Measurements from ENCODE around the gene NUP153.

Gene NUP153

DNA sequence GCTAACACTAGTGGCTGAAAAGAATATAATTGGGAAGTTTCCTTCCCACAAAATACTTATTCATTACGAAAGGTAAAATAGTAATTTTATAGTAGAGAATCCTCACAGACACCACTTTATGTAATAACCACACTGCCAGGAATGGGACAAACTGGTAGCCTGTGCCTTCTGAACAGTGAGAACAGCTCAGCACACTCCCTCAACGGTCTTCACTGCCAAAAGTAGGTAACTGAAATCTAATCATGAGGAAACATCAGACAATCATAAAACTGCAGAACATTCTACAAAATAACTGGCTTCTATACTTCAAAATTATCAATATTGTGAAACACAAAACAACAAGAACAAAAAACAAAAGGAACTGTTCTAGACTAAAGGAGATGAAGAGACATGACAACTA lies 44.1 kb downstream of the NUP153 start:
- Mint-ChIP-seq H3K4me3 (no peak overlapping the region), H3K27me3 (ENCODE audit: low read depth) (no peaks in the 10 kb centered on the region), H3K9me3 (no peaks in the 10 kb centered on the region), H3K4me1 (peaks cover 5% of the 10 kb centered on the region), H3K36me3 (ENCODE audit: low read depth) (peaks cover 71% of the 10 kb centered on the region), H3K27ac (no peak overlapping the region)
- no peak for TF ChIP-seq CTCF (IDR thresholded peaks at IDR 0.05; ENCODE audit: unreplicated experiment in 3 of 3)

DNA sequence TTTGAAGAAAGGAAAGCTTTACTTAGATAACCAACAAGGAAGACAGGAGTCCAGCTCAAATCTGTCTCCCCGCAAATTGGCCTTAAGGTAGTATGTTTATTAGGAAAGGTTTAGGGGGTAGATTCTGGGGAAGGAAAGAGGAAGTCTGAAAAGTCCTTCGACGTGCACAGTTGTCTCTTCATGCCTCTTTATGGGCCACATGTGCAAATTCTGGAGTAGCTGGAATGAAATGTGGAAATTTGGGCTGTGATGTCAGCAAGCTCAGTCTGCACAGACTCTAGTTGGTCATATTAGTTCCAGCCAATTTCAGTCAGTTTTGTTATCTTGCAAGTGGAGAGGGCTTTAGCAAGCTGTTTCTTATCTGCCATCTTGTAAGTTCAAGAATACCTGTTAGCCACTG lies 50.1 kb downstream of the NUP153 start:
- TF ChIP-seq CTCF (IDR thresholded peaks at IDR 0.05; ENCODE audit: unreplicated experiment in 3 of 3) = no peak
- Mint-ChIP-seq H3K27me3 (ENCODE audit: low read depth) (no peaks in the 10 kb centered on the region), H3K36me3 (ENCODE audit: low read depth) (peaks cover 79% of the 10 kb centered on the region), H3K27ac (no peak overlapping the region), H3K9me3 (no peaks in the 10 kb centered on the region), H3K4me1 (no peaks in the 10 kb centered on the region), H3K4me3 (no peak overlapping the region)

- peaks cover 74% of the 10 kb centered on the region for H3K36me3 Mint-ChIP-seq (ENCODE audit: low read depth)
- H3K27ac Mint-ChIP-seq = no peak overlapping the region
- no peaks in the 10 kb centered on the region for H3K9me3 Mint-ChIP-seq
- no peaks in the 10 kb centered on the region for H3K27me3 Mint-ChIP-seq (ENCODE audit: low read depth)
- no peaks in the 10 kb centered on the region for H3K4me1 Mint-ChIP-seq
- H3K4me3 Mint-ChIP-seq = no peak overlapping the region
- no peak for TF ChIP-seq CTCF (IDR thresholded peaks at IDR 0.05; ENCODE audit: unreplicated experiment in 3 of 3)
Observed at GRCh38 chr6:17656092-17656491, 50.6 kb downstream of the NUP153 start.

- no peak for TF ChIP-seq CTCF (IDR thresholded peaks at IDR 0.05; ENCODE audit: unreplicated experiment in 3 of 3)
- no peak overlapping the region for H3K4me3 Mint-ChIP-seq
- H3K36me3 Mint-ChIP-seq (ENCODE audit: low read depth) = peaks cover 74% of the 10 kb centered on the region
- no peaks in the 10 kb centered on the region for H3K9me3 Mint-ChIP-seq
- H3K27me3 Mint-ChIP-seq (ENCODE audit: low read depth) = no peaks in the 10 kb centered on the region
- H3K4me1 Mint-ChIP-seq = peaks cover 5% of the 10 kb centered on the region
- H3K27ac Mint-ChIP-seq = no peak overlapping the region
Observed at GRCh38 chr6:17653198-17653882, 53.4 kb downstream of the NUP153 start.

GRCh38 chr6:17650656-17651309 lies 55.9 kb downstream of the NUP153 start:
- Mint-ChIP-seq H3K27ac (peak overlapping the region; percentile 17 to 73 (median 62)), H3K27me3 (ENCODE audit: low read depth) (no peaks in the 10 kb centered on the region), H3K4me1 (peaks cover 5% of the 10 kb centered on the region), H3K36me3 (ENCODE audit: low read depth) (peaks cover 76% of the 10 kb centered on the region), H3K4me3 (no peak overlapping the region), H3K9me3 (no peaks in the 10 kb centered on the region)
- no peak for TF ChIP-seq CTCF (IDR thresholded peaks at IDR 0.05; ENCODE audit: unreplicated experiment in 3 of 3)

DNA sequence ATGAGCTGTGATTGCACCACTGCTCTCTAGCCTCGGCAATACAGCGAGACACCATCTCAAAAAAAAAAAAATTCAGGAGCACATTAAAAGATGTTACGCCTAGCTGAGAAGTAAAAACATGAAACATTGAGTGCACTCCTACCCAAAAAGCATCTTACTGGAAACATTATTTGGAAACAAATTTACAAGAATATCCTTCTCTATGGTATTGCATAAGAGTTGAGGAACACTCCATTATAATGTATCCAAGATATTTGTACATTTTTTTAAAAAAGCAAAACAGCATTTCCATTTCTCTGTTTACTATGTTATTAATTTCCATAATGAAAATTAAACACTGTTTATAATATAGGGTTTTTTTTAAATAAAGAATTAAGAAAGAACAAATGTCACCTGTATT lies 58.0 kb downstream of the NUP153 start:
- Mint-ChIP-seq H3K27me3 (ENCODE audit: low read depth) (no peaks in the 10 kb centered on the region), H3K4me1 (peaks cover 5% of the 10 kb centered on the region), H3K27ac (no peak overlapping the region), H3K9me3 (peaks cover 4% of the 10 kb centered on the region), H3K4me3 (no peak overlapping the region), H3K36me3 (ENCODE audit: low read depth) (peaks cover 78% of the 10 kb centered on the region)
- no peak for TF ChIP-seq CTCF (IDR thresholded peaks at IDR 0.05; ENCODE audit: unreplicated experiment in 3 of 3)
